GM19452 (cell line): ENCODE data around the gene C5orf58.

Source experiments
- ATAC-seq: cut with Tn5 transposase; IDR thresholded peaks from one replicate; pipeline ENCODE4 v1.9.1; 2021; ENCODE audit not compliant: unreplicated experiment

C5orf58 gene, protein sequence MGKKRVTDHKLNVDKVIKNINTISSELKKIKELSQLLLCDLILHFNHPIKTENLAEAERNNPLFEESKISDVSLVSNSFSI

DNA sequence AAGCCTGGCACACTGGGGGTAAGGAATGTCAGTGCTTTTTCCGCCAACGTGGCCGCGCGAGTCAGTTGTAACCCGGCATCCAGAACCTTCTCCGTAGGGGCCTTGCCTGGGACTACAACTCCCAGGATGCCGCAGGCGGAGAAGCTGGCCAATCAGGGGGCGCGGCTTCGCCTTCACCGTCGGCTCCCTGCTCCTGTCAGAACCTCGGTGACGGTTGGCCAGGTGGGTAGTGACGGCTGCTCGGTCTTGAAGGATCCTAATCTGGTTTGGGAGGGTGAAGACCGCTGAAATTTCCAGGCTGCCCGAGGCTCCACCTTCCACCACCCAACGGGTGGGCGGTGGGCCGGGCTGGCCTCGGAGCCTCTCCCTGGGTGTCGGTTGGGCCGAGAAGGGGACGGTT lies at the start of gene C5orf58:
Gene C5orf58 (plus strand): TSS at position 200 of the 400 bp plus-strand sequence. CDS start 1,992 bp downstream, outside the sequence.
- ATAC-seq = no peak

- peak; percentile 73 for ATAC-seq
Observed at GRCh38 chr5:170183816-170184687, 48.7 kb upstream of the C5orf58 start.

DNA sequence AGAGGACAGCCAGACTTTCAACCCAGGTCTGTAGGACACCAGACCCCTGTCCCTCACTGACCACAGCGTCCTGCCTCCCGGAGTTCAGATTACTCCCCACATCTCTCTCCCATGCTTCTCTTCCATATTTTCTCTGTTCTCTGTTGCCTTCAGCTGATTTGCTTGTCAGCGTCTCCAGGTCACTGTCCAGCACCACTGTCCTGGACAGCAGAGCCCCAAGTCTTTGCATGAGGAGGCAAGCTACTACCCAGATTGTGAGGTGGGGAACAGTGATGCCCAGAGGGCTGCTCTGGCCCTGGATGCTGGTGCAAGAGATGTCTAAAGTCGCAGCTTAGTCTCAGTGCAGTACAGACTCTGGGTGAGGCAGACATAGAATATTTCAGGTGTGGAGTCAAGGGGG lies 48.0 kb upstream of the C5orf58 start:
- ATAC-seq = no peak

- no peak for ATAC-seq
Observed at GRCh38 chr5:170186156-170186555, 46.6 kb upstream of the C5orf58 start.

GRCh38 chr5:170186856-170187255 lies 45.9 kb upstream of the C5orf58 start:
- no peak for ATAC-seq

DNA sequence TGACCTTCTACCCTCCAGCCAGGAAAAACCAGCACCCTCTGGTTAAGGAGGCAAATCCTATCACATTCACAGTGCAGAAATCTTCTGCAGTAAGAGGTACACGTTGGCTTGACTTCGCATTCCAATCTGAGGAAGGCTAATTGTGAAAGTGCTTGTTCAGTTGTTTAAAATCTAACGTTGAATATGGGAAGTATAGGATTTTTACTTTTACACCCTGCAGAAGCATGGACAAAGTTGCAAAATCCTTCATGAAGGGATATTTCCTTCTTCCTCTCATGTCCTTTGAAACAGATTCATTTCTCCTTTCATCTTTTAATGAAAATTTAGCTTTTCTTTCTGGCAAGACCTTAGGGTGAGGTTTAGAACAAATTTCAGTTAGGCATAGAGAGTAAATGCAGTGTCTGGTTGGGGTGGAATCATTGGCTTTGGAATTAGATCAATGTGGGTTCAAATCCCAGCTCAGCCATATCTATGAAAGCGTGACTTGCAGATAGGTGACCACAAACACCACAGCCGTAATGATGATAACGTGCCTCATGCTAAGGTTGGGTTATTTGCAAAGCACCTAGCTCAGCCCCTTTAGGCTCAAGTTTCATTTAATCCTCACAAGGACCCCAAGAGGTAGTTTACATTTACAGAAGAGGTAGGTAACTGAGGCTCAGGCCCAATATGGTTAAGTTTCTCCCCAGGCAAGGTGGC lies 42.2 kb upstream of the C5orf58 start:
- ATAC-seq = no peak

- no peak for ATAC-seq
Observed at GRCh38 chr5:170192829-170193228, 40.0 kb upstream of the C5orf58 start.

GRCh38 chr5:170195961-170196360 lies 36.8 kb upstream of the C5orf58 start:
- ATAC-seq = no peak

- no peak for ATAC-seq
Observed at GRCh38 chr5:170200876-170201275, 31.9 kb upstream of the C5orf58 start.

- no peak for ATAC-seq
Observed at GRCh38 chr5:170201311-170201710, 31.5 kb upstream of the C5orf58 start.

DNA sequence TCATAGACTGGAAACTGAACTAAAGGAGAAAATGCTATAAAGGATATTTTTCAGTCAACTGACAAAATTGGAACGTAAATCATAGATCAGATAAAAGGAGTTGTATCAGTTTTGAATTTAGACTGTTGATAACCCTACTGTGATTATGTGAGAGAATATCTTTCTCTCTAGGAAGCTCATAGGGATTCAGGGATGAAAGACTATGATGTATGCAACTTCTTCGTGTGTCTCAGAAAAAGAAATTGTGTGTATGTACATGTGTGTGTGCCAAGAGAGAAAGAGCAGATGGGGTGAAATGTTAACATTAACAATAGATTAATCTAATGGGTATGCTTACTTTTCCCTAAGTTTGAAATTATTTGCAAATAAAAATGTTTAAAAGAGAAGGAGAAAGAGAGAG lies 30.7 kb upstream of the C5orf58 start:
- ATAC-seq = no peak

DNA sequence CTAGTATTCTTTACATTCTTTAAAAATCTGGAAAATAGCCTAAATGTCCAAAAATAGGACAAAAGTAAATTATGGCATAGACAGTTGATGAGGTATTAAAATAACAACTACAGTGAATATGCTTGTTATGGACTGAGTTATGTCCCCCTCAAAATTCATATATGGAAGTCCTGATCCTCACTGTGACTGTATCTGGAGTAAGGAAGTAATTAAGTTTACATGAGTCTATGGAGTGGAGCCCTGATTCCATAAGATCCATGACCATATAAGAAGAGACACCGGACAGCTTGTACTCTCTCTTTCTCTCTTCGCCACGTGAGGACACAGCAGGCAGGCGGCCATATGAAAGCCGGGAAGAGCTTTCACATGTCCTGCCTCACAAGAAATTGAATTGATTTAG lies 28.6 kb upstream of the C5orf58 start:
- ATAC-seq = no peak

- no peak for ATAC-seq
Observed at GRCh38 chr5:170206216-170206615, 26.6 kb upstream of the C5orf58 start.

DNA sequence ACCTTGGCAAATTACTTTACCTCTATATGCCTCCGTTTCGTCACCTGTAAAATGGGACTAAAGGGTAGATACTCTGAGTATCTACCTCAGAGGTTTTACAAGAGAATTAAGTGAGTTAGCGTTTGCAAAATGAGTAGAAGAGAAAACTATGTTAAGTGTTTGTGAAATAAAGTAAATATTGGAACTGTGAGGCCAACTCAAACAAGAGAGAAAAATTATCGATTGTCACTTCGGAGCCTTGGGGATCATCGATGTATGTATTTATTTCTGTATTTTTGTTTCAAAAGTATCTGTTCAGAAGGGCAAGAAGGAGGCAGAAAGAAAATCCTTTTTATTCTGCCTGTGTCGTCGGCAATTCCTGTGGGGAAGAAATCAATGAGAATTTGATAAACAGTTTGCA lies 25.8 kb upstream of the C5orf58 start:
- ATAC-seq = no peak

GRCh38 chr5:170211575-170212334 lies 21.0 kb upstream of the C5orf58 start:
- ATAC-seq = no peak

DNA sequence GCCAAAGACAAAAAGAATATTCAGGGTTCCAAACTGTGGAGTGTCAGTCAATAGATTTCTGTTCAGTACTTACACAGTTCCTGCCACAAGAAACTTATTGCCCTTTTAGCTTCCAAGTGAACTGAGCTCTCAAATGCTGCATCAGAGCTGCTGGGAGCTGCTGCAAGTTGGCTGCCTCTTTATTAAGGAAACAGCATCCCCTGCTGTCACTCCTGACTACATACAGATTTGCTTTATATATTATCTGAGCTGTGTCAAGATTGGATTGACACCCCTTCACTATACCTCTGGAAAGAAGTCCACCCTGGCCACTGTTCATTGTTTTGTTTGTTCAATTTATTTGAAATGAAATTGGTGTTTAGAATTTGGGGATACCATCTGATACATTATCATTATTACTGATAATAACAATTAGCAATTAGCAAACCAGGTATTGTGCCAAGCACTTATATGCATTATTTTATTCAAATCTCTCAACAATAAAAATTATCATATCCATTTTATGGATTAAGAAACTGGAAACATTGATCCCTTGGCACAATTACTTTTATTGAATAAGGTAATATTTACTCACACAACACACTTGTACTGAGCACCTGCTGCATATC lies 16.4 kb upstream of the C5orf58 start:
- no peak for ATAC-seq

DNA sequence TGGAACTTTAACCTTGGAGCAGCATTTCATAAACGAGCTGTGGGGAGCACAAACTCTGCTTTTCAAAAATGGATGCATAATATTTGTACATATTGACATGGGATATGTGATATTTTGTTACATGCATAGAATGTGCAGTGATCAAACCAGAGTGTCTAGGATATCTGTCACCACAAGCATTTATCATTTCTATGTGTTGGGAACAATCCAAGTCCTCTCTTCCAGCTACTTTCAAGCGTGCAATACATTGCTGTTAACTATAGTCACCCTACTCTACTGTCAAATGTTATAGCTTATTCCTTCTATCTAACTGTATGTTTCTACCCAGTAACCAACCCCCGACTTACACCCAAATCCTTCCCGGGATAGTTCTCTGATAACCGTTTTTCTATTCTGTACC lies 15.0 kb upstream of the C5orf58 start:
- ATAC-seq = no peak

- ATAC-seq = no peak
Observed at GRCh38 chr5:170218726-170219125, 14.1 kb upstream of the C5orf58 start.

DNA sequence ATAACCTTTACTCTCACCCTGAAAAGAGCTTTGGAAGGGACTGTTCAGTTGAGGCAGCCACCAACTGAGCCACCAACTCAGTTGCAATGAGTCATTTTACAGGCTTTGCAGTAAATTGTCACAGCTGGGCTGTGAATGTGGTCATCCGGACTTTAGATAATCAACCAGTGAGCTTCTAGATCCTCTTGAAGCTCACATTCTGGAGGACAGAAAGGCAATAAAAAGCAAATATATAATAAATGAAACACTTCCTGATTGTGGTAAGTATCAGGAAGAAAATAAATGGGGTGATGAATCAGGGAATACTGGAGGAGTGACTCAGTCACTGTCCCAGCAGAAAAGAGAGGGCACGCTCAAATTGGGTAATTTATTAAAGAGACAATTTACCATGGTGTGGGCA lies 13.2 kb upstream of the C5orf58 start:
- ATAC-seq = no peak

DNA sequence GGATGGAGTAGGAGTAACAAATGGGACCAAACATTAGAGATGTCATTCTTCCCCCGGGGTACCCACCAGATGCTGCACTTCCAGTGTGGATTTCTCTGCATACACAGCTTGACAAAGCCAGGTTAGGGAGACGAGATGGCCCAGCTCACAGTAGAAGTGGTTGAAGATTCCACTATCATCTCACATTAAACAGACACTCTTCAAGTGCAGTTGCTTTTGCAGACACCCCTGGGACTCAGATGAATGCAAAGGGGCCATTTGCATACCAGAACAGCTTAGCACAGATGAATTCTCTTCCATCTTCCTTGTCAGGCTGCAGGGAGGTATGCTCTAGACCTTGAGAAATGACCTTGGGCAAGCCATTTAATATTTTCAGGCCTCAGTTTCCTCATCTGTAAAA lies 12.6 kb upstream of the C5orf58 start:
- no peak for ATAC-seq

- ATAC-seq = no peak
Observed at GRCh38 chr5:170221327-170221741, 11.5 kb upstream of the C5orf58 start.
